Measurements from ENCODE around the gene ATP1B4.

ATP1B4 gene

GRCh38 chrX:120419463-120419862, 57.6 kb downstream of the ATP1B4 start:
- ChIA-PET CTCF (no interaction called here), POLR2A (no interaction called here)
- no peak for DNase-seq (ENCODE audit: extremely low spot score)
- TF ChIP-seq CTBP1 (IDR thresholded peaks at IDR 0.05; ENCODE audit: borderline replicate concordance) (no peak), ELF4 (IDR thresholded peaks at IDR 0.05) (no peak), FOXA1 (IDR thresholded peaks at IDR 0.05) (no peak), BHLHE40 (IDR thresholded peaks at IDR 0.05; ENCODE audit: borderline replicate concordance) (no peak), FOXM1 (IDR thresholded peaks at IDR 0.05; ENCODE audit: borderline replicate concordance) (no peak), LEF1 (IDR thresholded peaks at IDR 0.05; ENCODE audit: borderline replicate concordance) (no peak), FOXK2 (IDR thresholded peaks at IDR 0.05) (no peak), HDGF (IDR thresholded peaks at IDR 0.05; ENCODE audit: borderline replicate concordance) (no peak)

- no peak for TF ChIP-seq ZNF384 (IDR thresholded peaks at IDR 0.05)
- TF ChIP-seq NFRKB (IDR thresholded peaks at IDR 0.05): no peak
- TF ChIP-seq LEF1 (IDR thresholded peaks at IDR 0.05; ENCODE audit: borderline replicate concordance): no peak
- no peak for TF ChIP-seq HDGF (IDR thresholded peaks at IDR 0.05; ENCODE audit: borderline replicate concordance)
- no peak for TF ChIP-seq TARDBP (IDR thresholded peaks at IDR 0.05)
- TF ChIP-seq FOXA1 (IDR thresholded peaks at IDR 0.05): no peak
- no peak for TF ChIP-seq CTBP1 (IDR thresholded peaks at IDR 0.05; ENCODE audit: borderline replicate concordance)
- TF ChIP-seq FOXM1 (IDR thresholded peaks at IDR 0.05; ENCODE audit: borderline replicate concordance): no peak
- TF ChIP-seq SP1 (IDR thresholded peaks at IDR 0.05): no peak
- TF ChIP-seq FOXK2 (IDR thresholded peaks at IDR 0.05): no peak
- no peak for TF ChIP-seq PKNOX1 (IDR thresholded peaks at IDR 0.05)
- no peak for TF ChIP-seq ARNT (IDR thresholded peaks at IDR 0.05)
- ChIA-PET CTCF (interaction anchor here (0.9 kb wide), 1 partner anchor 25 kb away, joined by 3 read pairs; no protein-coding TSS in a partner anchor), POLR2A (no interaction called here)
- DNase-seq (ENCODE audit: extremely low spot score): no peak
Observed at GRCh38 chrX:120426599-120426998, 64.7 kb downstream of the ATP1B4 start.

- CTCF ChIA-PET: no interaction called here
Observed at GRCh38 chrX:120428309-120428708, 66.4 kb downstream of the ATP1B4 start.

GRCh38 chrX:120429776-120430540, 68.1 kb downstream of the ATP1B4 start:
- ChIA-PET POLR2A (interaction anchor here (0.7 kb wide), 1 partner anchor 333 kb away, joined by 5 read pairs; no protein-coding TSS in a partner anchor), CTCF (interaction anchor here (0.8 kb wide), 1 partner anchor 429 kb away, joined by 3 read pairs; no protein-coding TSS in a partner anchor)
- DNase-seq (ENCODE audit: extremely low spot score): no peak
- TF ChIP-seq FOXA1 (IDR thresholded peaks at IDR 0.05) (no peak), PKNOX1 (IDR thresholded peaks at IDR 0.05) (peak; percentile 25)

More at GRCh38 chrX:120428309-120428708, 66.4 kb downstream of the ATP1B4 start:
- POLR2A ChIA-PET: no interaction called here
- no peak for DNase-seq (ENCODE audit: extremely low spot score)
- TF ChIP-seq SUZ12 (IDR thresholded peaks at IDR 0.05): no peak
- TF ChIP-seq CTBP1 (IDR thresholded peaks at IDR 0.05; ENCODE audit: borderline replicate concordance): 0 out of 2 replicates have a peak, but pooled peaks have one; percentile 43

Data from HEK293T (cell line).